ENCODE results near the gene CCDC201. TPM values are rescaled to one million over a fixed set of nuclear protein-coding genes. Genes with fewer than 3 reads are reported as not detected.

The CCDC201 gene
- polyA plus RNA-seq, 1 of the 3 experiments (the other 2 are of a cell fraction), result not detected

- 51% methylated on average over 2 of the region's 2 CpGs for WGBS (ENCODE audit: low lambda C conversion rate)
- no peak overlapping the region for H3K9ac ChIP-seq
- ChIA-PET CTCF (no interaction called here), POLR2A (no interaction called here)
- H3K4me3 ChIP-seq (ENCODE audit: low read depth in 2 of 2, low read length in 1 of 2), result no peak overlapping the region
- no peaks in the 10 kb centered on the region for H3K9me2 ChIP-seq
- no peak overlapping the region for H3K27ac ChIP-seq (ENCODE audit: low read depth in 2 of 2, low read length in 1 of 2)
- H3K9me3 ChIP-seq, result no peaks in the 10 kb centered on the region
- peaks cover 5% of the 10 kb centered on the region for H3F3A ChIP-seq (replicated peaks; ENCODE audit: insufficient read depth)
- no peaks in the 10 kb centered on the region; a peak in 1 of 4 replicates for H3K4me1 ChIP-seq (ENCODE audit: control insufficient read depth in 1 of 2, insufficient read depth in 2 of 2, low read depth in 1 of 2, low read length in 1 of 2)
- no peak overlapping the region for H3K4me2 ChIP-seq
- no peak for DNase-seq
- no peaks in the 10 kb centered on the region for H3K79me2 ChIP-seq (ENCODE audit: insufficient read depth)
- TF ChIP-seq MAX (IDR thresholded peaks at IDR 0.05; ENCODE audit: low read depth), result no peak
- no peak for TF ChIP-seq FOXJ3 (CRISPR knock-in tag; IDR thresholded peaks at IDR 0.05)
- no peak for TF ChIP-seq RCOR1 (IDR thresholded peaks at IDR 0.05; ENCODE audit: low read length)
- TF ChIP-seq MXI1 (IDR thresholded peaks at IDR 0.05; ENCODE audit: low read depth, low read length), result no peak
- no peak for TF ChIP-seq CHD2 (IDR thresholded peaks at IDR 0.05; ENCODE audit: low read length, partially characterized antibody)
- TF ChIP-seq, protein P1, sequence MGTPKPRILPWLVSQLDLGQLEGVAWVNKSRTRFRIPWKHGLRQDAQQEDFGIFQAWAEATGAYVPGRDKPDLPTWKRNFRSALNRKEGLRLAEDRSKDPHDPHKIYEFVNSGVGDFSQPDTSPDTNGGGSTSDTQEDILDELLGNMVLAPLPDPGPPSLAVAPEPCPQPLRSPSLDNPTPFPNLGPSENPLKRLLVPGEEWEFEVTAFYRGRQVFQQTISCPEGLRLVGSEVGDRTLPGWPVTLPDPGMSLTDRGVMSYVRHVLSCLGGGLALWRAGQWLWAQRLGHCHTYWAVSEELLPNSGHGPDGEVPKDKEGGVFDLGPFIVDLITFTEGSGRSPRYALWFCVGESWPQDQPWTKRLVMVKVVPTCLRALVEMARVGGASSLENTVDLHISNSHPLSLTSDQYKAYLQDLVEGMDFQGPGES (IDR thresholded peaks at IDR 0.05; ENCODE audit: low read depth, low read length), result no peak
- TF ChIP-seq EP300 (IDR thresholded peaks at IDR 0.05; ENCODE audit: borderline replicate concordance in 1 of 2, low read depth in 1 of 2, low read length in 1 of 2), result no peak
- TF ChIP-seq, protein P2, sequence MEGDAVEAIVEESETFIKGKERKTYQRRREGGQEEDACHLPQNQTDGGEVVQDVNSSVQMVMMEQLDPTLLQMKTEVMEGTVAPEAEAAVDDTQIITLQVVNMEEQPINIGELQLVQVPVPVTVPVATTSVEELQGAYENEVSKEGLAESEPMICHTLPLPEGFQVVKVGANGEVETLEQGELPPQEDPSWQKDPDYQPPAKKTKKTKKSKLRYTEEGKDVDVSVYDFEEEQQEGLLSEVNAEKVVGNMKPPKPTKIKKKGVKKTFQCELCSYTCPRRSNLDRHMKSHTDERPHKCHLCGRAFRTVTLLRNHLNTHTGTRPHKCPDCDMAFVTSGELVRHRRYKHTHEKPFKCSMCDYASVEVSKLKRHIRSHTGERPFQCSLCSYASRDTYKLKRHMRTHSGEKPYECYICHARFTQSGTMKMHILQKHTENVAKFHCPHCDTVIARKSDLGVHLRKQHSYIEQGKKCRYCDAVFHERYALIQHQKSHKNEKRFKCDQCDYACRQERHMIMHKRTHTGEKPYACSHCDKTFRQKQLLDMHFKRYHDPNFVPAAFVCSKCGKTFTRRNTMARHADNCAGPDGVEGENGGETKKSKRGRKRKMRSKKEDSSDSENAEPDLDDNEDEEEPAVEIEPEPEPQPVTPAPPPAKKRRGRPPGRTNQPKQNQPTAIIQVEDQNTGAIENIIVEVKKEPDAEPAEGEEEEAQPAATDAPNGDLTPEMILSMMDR (IDR thresholded peaks at IDR 0.05), result no peak
- no peak for TF ChIP-seq RFX5 (IDR thresholded peaks at IDR 0.05; ENCODE audit: low read length)
- TF ChIP-seq SMC3 (IDR thresholded peaks at IDR 0.05; ENCODE audit: low read depth, low read length), result no peak
- no peak for TF ChIP-seq USF1 (IDR thresholded peaks at IDR 0.05; ENCODE audit: borderline replicate concordance, low read depth)
- TF ChIP-seq FOSL2 (IDR thresholded peaks at IDR 0.05; ENCODE audit: borderline replicate concordance, low read depth), result no peak
- H3K36me3 ChIP-seq (replicated peaks in 1 of 2; ENCODE audit: control insufficient read depth in 1 of 2, insufficient read depth in 2 of 2, low read length in 1 of 2), result no peaks in the 10 kb centered on the region
- peaks cover 4% of the 10 kb centered on the region for H3K27me3 ChIP-seq (ENCODE audit: insufficient read depth)
- no peak overlapping the region for H2AFZ ChIP-seq (ENCODE audit: low read depth)
- H4K20me1 ChIP-seq (ENCODE audit: insufficient read depth), result no peaks in the 10 kb centered on the region
Measured at GRCh38 chr7:45867471-45867870, 5.4 kb downstream of the CCDC201 start.
